ENCODE data around the gene EYA3.

The EYA3 gene

GRCh38 chr1:27958513-27958912 lies 129.9 kb downstream of the EYA3 start:
- DNase-seq (ENCODE audit: low read depth, low spot score), result no peak
- H3K4me3 ChIP-seq (ENCODE audit: low read length), result no peak overlapping the region

- no peak overlapping the region for H3K4me3 ChIP-seq (ENCODE audit: low read length)
Observed at GRCh38 chr1:27957655-27958054, 130.8 kb downstream of the EYA3 start.

GRCh38 chr1:27956761-27957160 lies 131.6 kb downstream of the EYA3 start:
- no peak for DNase-seq (ENCODE audit: low read depth, low spot score)
- H3K4me3 ChIP-seq (ENCODE audit: low read length), result no peak overlapping the region

More at GRCh38 chr1:27957655-27958054, 130.8 kb downstream of the EYA3 start:
- DNase-seq (ENCODE audit: low read depth, low spot score), result no peak

- H3K4me3 ChIP-seq (ENCODE audit: low read length), result no peak overlapping the region
- no peak for DNase-seq (ENCODE audit: low read depth, low spot score)
Observed at GRCh38 chr1:27955076-27955475, 133.3 kb downstream of the EYA3 start.

- no peak overlapping the region for H3K4me3 ChIP-seq (ENCODE audit: low read length)
- no peak for DNase-seq (ENCODE audit: low read depth, low spot score)
Observed at GRCh38 chr1:27954186-27954585, 134.2 kb downstream of the EYA3 start.

GRCh38 chr1:27952147-27952546 lies 136.3 kb downstream of the EYA3 start:
- no peak for DNase-seq (ENCODE audit: low read depth, low spot score)
- H3K4me3 ChIP-seq (ENCODE audit: low read length), result no peak overlapping the region

GRCh38 chr1:27951396-27951795 lies 137.0 kb downstream of the EYA3 start:
- no peak for DNase-seq (ENCODE audit: low read depth, low spot score)
- H3K4me3 ChIP-seq (ENCODE audit: low read length), result no peak overlapping the region

GRCh38 chr1:27949027-27949426 lies 139.4 kb downstream of the EYA3 start:
- no peak overlapping the region for H3K4me3 ChIP-seq (ENCODE audit: low read length)
- no peak for DNase-seq (ENCODE audit: low read depth, low spot score)

GRCh38 chr1:27945020-27945419 lies 143.4 kb downstream of the EYA3 start:
- H3K4me3 ChIP-seq (ENCODE audit: low read length), result no peak overlapping the region
- no peak for DNase-seq (ENCODE audit: low read depth, low spot score)

- DNase-seq (ENCODE audit: low read depth, low spot score), result no peak
- no peak overlapping the region for H3K4me3 ChIP-seq (ENCODE audit: low read length)
Observed at GRCh38 chr1:27941671-27942540, 146.5 kb downstream of the EYA3 start.

GRCh38 chr1:27940870-27941560 lies 147.4 kb downstream of the EYA3 start:
- no peak overlapping the region for H3K4me3 ChIP-seq (ENCODE audit: low read length)
- DNase-seq (ENCODE audit: low read depth, low spot score), result no peak

GRCh38 chr1:27940297-27940696 lies 148.1 kb downstream of the EYA3 start:
- peak; percentile 32 for DNase-seq (ENCODE audit: low read depth, low spot score)
- no peak overlapping the region for H3K4me3 ChIP-seq (ENCODE audit: low read length)

GRCh38 chr1:27938488-27938887 lies 149.9 kb downstream of the EYA3 start:
- no peak overlapping the region for H3K4me3 ChIP-seq (ENCODE audit: low read length)
- DNase-seq (ENCODE audit: low read depth, low spot score), result no peak

- H3K4me3 ChIP-seq (ENCODE audit: low read length), result no peak overlapping the region
- no peak for DNase-seq (ENCODE audit: low read depth, low spot score)
Observed at GRCh38 chr1:27937524-27937836, 150.9 kb downstream of the EYA3 start.

GRCh38 chr1:27936370-27936769 lies 152.0 kb downstream of the EYA3 start:
- no peak overlapping the region for H3K4me3 ChIP-seq (ENCODE audit: low read length)
- no peak for DNase-seq (ENCODE audit: low read depth, low spot score)

- H3K4me3 ChIP-seq (ENCODE audit: low read length), result no peak overlapping the region
- no peak for DNase-seq (ENCODE audit: low read depth, low spot score)
Observed at GRCh38 chr1:27935721-27936120, 152.7 kb downstream of the EYA3 start.

- DNase-seq (ENCODE audit: low read depth, low spot score), result no peak
- no peak within 1 kb of the TSS for H3K4me3 ChIP-seq (ENCODE audit: low read length)
Observed at GRCh38 chr1:27934818-27935549, 153.4 kb downstream of the EYA3 start, which contains the start of gene SMPDL3B. Gene SMPDL3B (plus strand): TSS chr1:27935000. CDS start chr1:27935184, 184 bp downstream.

- H3K4me3 ChIP-seq (ENCODE audit: low read length), result no peak overlapping the region
- peak; percentile 30 for DNase-seq (ENCODE audit: low read depth, low spot score)
Observed at GRCh38 chr1:27931759-27932158, 156.7 kb downstream of the EYA3 start.

- no peak overlapping the region for H3K4me3 ChIP-seq (ENCODE audit: low read length)
- peak; percentile 41 for DNase-seq (ENCODE audit: low read depth, low spot score)
Observed at GRCh38 chr1:27931184-27931583, 157.2 kb downstream of the EYA3 start.
